GM23248 (cell line): ENCODE measurements around the gene TLE2. TPM values are rescaled to one million over a fixed set of nuclear protein-coding genes. Genes with fewer than 3 reads are reported as not detected.

Experiments used
- DNase-seq: peaks from one replicate; pipeline ENCODE4 v3.0.0-alpha.2; 2015
- H2AFZ ChIP-seq: fragments of 200-600 bp; sonication (generic); 2 replicates; pipeline ENCODE4 v1.6.1; 2016; ENCODE audit warnings: antibody characterized with exemption
- H3F3A ChIP-seq: fragments of 200-600 bp; sonication (generic); 2 replicates; pipeline ENCODE4 v1.6.1; 2016; ENCODE audit warnings: mild to moderate bottlenecking, antibody characterized with exemption, mixed run types; ENCODE audit not compliant: insufficient read depth
- H3K27ac ChIP-seq: fragments of 200-600 bp; sonication (generic); 2 replicates; pipeline ENCODE4 v1.5.1; 2016; ENCODE audit warnings: mild to moderate bottlenecking
- H3K27me3 ChIP-seq: fragments of 200-600 bp; sonication (generic); replicated peaks from 2 replicates; pipeline ENCODE4 v1.6.1; 2016; ENCODE audit warnings: mild to moderate bottlenecking; ENCODE audit not compliant: insufficient read depth
- H3K36me3 ChIP-seq: fragments of 200-600 bp; sonication (generic); 2 replicates; pipeline ENCODE4 v1.6.1; 2016; ENCODE audit warnings: low read depth, mild to moderate bottlenecking
- H3K4me1 ChIP-seq: fragments of 200-600 bp; sonication (generic); 2 replicates; pipeline ENCODE4 v1.6.1; 2016; ENCODE audit warnings: mild to moderate bottlenecking; ENCODE audit not compliant: insufficient read depth
- H3K4me2 ChIP-seq: fragments of 200-600 bp; sonication (generic); one replicate; pipeline ENCODE4 v1.6.1; 2016; ENCODE audit warnings: mild to moderate bottlenecking; ENCODE audit not compliant: unreplicated experiment
- H3K4me3 ChIP-seq: fragments of 200-600 bp; sonication (generic); 2 replicates; pipeline ENCODE4 v1.5.1; 2016; ENCODE audit warnings: mild to moderate bottlenecking
- H3K79me2 ChIP-seq: fragments of 200-600 bp; sonication (generic); 2 replicates; pipeline ENCODE4 v1.6.1; 2016; ENCODE audit warnings: mild to moderate bottlenecking; ENCODE audit not compliant: insufficient read depth
- H3K9ac ChIP-seq: fragments of 200-600 bp; sonication (generic); 2 replicates; pipeline ENCODE4 v1.6.1; 2016; ENCODE audit warnings: mild to moderate bottlenecking
- H3K9me2 ChIP-seq: fragments of 200-600 bp; sonication (generic); 2 replicates; pipeline ENCODE4 v1.6.1; 2016; ENCODE audit warnings: mixed run types, mild to moderate bottlenecking, moderate library complexity; ENCODE audit not compliant: insufficient read depth
- H3K9me3 ChIP-seq: fragments of 200-600 bp; sonication (generic); one replicate; pipeline ENCODE4 v1.6.1; 2017; ENCODE audit warnings: low read depth
- H4K20me1 ChIP-seq: fragments of 200-600 bp; sonication (generic); 2 replicates; pipeline ENCODE4 v1.6.0; 2016; ENCODE audit not compliant: insufficient read depth
- EZH2 ChIP-seq: fragments of 200-600 bp; sonication (generic); IDR thresholded peaks from 2 replicates; pipeline ENCODE4 v1.6.1; 2018; ENCODE audit warnings: antibody characterized with exemption, mild to moderate bottlenecking; ENCODE audit not compliant: insufficient read depth, poor library complexity, severe bottlenecking
- EZH2phosphoT487 ChIP-seq: fragments of 200-600 bp; sonication (generic); IDR thresholded peaks from 2 replicates; pipeline ENCODE4 v1.6.1; 2018; ENCODE audit warnings: antibody characterized with exemption, moderate library complexity, mild to moderate bottlenecking, low read depth; ENCODE audit not compliant: insufficient read depth
- WGBS, 2 experiments: methylation state at CpG; one replicate each; pipeline ENCODE4 v1.1.6; 2015 to 2017; ENCODE audit warnings: low lambda C conversion rate in 2 of 2, low coverage in 1 of 2; ENCODE audit errors: missing lambda C conversion rate in 2 of 2; 5-methylcytosine and 5-hydroxymethylcytosine counted together
- in situ Hi-C: fragments of 300-500 bp; cut with MboI; formaldehyde crosslinking; loops from 2 replicates; pipeline ENCODE4 v1.15.0; 2020
- polyA plus RNA-seq: library from polyadenylated mRNA; unstranded; fragments of >200 nt; fragmentation: Nextera tagmentation; extraction: Ambion mirVana; gene quantifications from 2 replicates; pipeline ENCODE4 v1.2.1, GENCODE V29; 2016
- total RNA-seq: library from RNA; depleted of rRNA; stranded (reverse); fragments of >200 nt; shearing (Covaris generic); gene quantifications from 2 replicates; pipeline ENCODE4 v1.2.3, GENCODE V29; 2014

Gene TLE2
- total and polyA plus RNA-seq, 2 experiments from 2014 or later: 3.6 to 10.1 TPM

GRCh38 chr19:2988568-2988967 lies 40.5 kb downstream of the TLE2 start:
- Histone ChIP-seq H3K9ac (no peak overlapping the region), H3K4me1 (peaks cover 3% of the 10 kb centered on the region; the same call in 1 of the 2 replicates), H3F3A (no peaks in the 10 kb centered on the region), H3K27ac (no peak overlapping the region), H3K36me3 (no peaks in the 10 kb centered on the region), H3K9me3 (no peaks in the 10 kb centered on the region), H3K27me3 (no peaks in the 10 kb centered on the region), H4K20me1 (no peaks in the 10 kb centered on the region), H3K9me2 (no peaks in the 10 kb centered on the region), H3K4me2 (no peak overlapping the region), H3K79me2 (no peaks in the 10 kb centered on the region), H3K4me3 (no peak overlapping the region), H2AFZ (no peak overlapping the region)
- DNase-seq: no peak
- no peak for TF ChIP-seq EZH2phosphoT487
- TF ChIP-seq EZH2: no peak
- WGBS, 2 experiments: 82 to 93% methylated on average over 3 of the region's 3 CpGs
- in situ Hi-C loops: no loop called here

GRCh38 chr19:2987797-2988196 lies 41.3 kb downstream of the TLE2 start:
- Histone ChIP-seq H3K9me3 (no peaks in the 10 kb centered on the region), H3K4me3 (no peak overlapping the region), H3K79me2 (no peaks in the 10 kb centered on the region), H2AFZ (no peak overlapping the region), H3K4me2 (no peak overlapping the region), H3K36me3 (no peaks in the 10 kb centered on the region), H3K27ac (no peak overlapping the region), H3K9ac (no peak overlapping the region), H3F3A (no peaks in the 10 kb centered on the region), H3K4me1 (peaks cover 11% of the 10 kb centered on the region; the same call in 1 of the 2 replicates), H3K27me3 (no peaks in the 10 kb centered on the region), H3K9me2 (no peaks in the 10 kb centered on the region), H4K20me1 (no peaks in the 10 kb centered on the region)
- WGBS, 2 experiments: 70 to 75% methylated on average over 7 to 12 of the region's 12 CpGs
- TF ChIP-seq EZH2 (no peak), EZH2phosphoT487 (no peak)
- no peak for DNase-seq
- in situ Hi-C loops: no loop called here

- in situ Hi-C loops: no loop called here
- Histone ChIP-seq H3K9me2 (no peaks in the 10 kb centered on the region), H3K4me1 (peaks cover 14% of the 10 kb centered on the region; the same call in 1 of the 2 replicates), H2AFZ (no peak overlapping the region), H4K20me1 (no peaks in the 10 kb centered on the region), H3F3A (no peaks in the 10 kb centered on the region), H3K27me3 (no peaks in the 10 kb centered on the region), H3K4me2 (no peak overlapping the region), H3K9me3 (no peaks in the 10 kb centered on the region), H3K79me2 (no peaks in the 10 kb centered on the region), H3K4me3 (no peak overlapping the region), H3K27ac (no peak overlapping the region), H3K36me3 (no peaks in the 10 kb centered on the region), H3K9ac (no peak overlapping the region)
- TF ChIP-seq EZH2 (no peak), EZH2phosphoT487 (no peak)
- 62 to 73% methylated on average over 20 of the region's 20 CpGs for WGBS, 2 experiments
- DNase-seq: no peak
Observed at GRCh38 chr19:2986951-2987524, 42.0 kb downstream of the TLE2 start.

- Histone ChIP-seq H3K4me3 (peak overlapping the region; percentile 57), H3K27me3 (no peaks in the 10 kb centered on the region), H3K4me1 (peaks cover 14% of the 10 kb centered on the region; the same call in 1 of the 2 replicates), H4K20me1 (no peaks in the 10 kb centered on the region), H3K9me2 (no peaks in the 10 kb centered on the region), H3K79me2 (no peaks in the 10 kb centered on the region), H3F3A (no peaks in the 10 kb centered on the region), H3K9ac (peak overlapping the region; percentile 19; the same call in 1 of the 2 replicates), H3K4me2 (peak overlapping the region; percentile 54), H3K36me3 (no peaks in the 10 kb centered on the region), H3K27ac (no peak overlapping the region), H3K9me3 (no peaks in the 10 kb centered on the region), H2AFZ (peak overlapping the region; percentile 60)
- DNase-seq: peak; percentile 74
- TF ChIP-seq EZH2phosphoT487: no peak
- TF ChIP-seq EZH2: no peak
- 1% methylated on average over 10 to 14 of the region's 14 CpGs for WGBS, 2 experiments
- in situ Hi-C loops: no loop called here
Observed at GRCh38 chr19:2984215-2984528, 44.9 kb downstream of the TLE2 start.
